GM12875 (cell line): ENCODE measurements around the gene ZC3HAV1.
"Not testable (repeated sequence)": the region's sequence is repeated elsewhere in the genome, so short reads cannot be mapped to it uniquely, and the experiment has no call there.

Source experiments
- H3K4me3 ChIP-seq: one replicate; pipeline ENCODE4 v1.5.1; 2011; ENCODE audit warnings: low read depth, low read length, control low read depth
- TF ChIP-seq, protein P1 (sequence below): IDR thresholded peaks from 2 replicates; pipeline ENCODE4 v1.5.1; 2011; ENCODE audit warnings: low read depth, mild to moderate bottlenecking, control low read depth, inconsistent platforms, low read length, moderate library complexity, borderline replicate concordance; ENCODE audit not compliant: insufficient read depth

Gene ZC3HAV1

DNA sequence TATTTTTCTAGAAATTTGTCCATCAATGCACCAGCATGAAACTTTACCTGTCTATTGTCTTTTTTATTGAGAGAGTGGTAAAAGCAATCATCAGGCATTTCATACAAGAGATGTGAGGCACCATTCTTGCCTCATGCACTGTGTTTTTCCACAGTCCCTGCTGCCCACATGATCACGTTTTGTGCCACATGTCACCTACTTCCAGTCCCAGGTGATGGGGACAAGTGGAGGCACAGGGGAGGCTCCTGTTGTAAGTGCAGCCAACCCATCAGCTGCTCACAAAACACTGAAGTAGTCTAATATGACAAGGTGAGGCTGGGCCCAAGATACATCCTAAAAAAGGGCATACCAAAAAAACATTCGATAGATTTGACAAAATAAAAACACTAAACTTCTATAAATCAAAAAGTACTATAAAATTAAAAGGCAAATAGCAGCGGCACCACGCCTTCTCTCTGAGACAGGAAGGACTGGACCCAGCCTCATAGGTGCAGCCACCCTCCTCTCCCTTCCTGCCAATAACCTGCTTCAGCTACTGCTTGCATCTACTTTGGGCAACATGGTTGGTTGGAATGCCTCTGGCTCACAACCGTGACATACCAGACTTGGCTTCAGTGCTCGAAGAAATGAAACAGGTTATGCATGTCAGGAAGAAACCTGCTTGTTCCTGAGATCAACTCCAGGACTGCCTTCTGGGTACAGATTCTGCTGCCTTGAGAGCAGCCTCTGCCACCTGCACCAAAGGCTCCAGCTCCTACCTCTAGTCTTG, 76.0 kb downstream of the ZC3HAV1 start:
- H3K4me3 ChIP-seq: no peak overlapping the region
- TF ChIP-seq, protein P1, sequence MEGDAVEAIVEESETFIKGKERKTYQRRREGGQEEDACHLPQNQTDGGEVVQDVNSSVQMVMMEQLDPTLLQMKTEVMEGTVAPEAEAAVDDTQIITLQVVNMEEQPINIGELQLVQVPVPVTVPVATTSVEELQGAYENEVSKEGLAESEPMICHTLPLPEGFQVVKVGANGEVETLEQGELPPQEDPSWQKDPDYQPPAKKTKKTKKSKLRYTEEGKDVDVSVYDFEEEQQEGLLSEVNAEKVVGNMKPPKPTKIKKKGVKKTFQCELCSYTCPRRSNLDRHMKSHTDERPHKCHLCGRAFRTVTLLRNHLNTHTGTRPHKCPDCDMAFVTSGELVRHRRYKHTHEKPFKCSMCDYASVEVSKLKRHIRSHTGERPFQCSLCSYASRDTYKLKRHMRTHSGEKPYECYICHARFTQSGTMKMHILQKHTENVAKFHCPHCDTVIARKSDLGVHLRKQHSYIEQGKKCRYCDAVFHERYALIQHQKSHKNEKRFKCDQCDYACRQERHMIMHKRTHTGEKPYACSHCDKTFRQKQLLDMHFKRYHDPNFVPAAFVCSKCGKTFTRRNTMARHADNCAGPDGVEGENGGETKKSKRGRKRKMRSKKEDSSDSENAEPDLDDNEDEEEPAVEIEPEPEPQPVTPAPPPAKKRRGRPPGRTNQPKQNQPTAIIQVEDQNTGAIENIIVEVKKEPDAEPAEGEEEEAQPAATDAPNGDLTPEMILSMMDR: no peak

GRCh38 chr7:139032473-139032872, 77.0 kb downstream of the ZC3HAV1 start:
- no peak overlapping the region for H3K4me3 ChIP-seq
- TF ChIP-seq, protein P1: no peak

GRCh38 chr7:139029353-139029752, 80.2 kb downstream of the ZC3HAV1 start:
- TF ChIP-seq, protein P1: no peak
- H3K4me3 ChIP-seq: no peak overlapping the region

DNA sequence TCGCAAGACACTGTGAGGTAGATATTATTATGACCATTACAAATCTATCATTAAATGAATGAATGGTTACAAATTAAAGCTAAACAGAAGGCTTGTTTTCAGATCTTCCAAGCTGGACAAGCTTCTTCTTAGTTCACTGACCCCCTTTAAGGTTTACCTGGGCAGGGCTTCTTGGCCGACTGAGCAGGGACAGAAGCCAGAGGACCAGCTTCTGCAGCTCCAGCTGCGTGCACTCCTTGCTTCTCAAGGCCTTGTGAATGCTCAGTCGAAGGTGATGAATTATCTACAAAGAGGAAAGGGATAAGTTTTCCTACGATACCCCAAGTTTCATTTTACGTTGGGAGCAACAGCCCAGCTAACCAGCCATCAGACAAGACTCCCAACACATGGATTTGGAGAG, 83.0 kb downstream of the ZC3HAV1 start:
- no peak overlapping the region for H3K4me3 ChIP-seq
- TF ChIP-seq, protein P1: no peak

- H3K4me3 ChIP-seq: not testable (repeated sequence)
Measured at GRCh38 chr7:139025861-139026260, 83.7 kb downstream of the ZC3HAV1 start.

- TF ChIP-seq, protein P1: no peak
- H3K4me3 ChIP-seq: no peak overlapping the region
Measured at GRCh38 chr7:139023076-139023475, 86.4 kb downstream of the ZC3HAV1 start.

- TF ChIP-seq, protein P1: no peak
- no peak overlapping the region for H3K4me3 ChIP-seq
Measured at GRCh38 chr7:139022286-139022685, 87.2 kb downstream of the ZC3HAV1 start.
